MCF 10A (cell line): ENCODE results near the gene HSPA4. TPM values are rescaled to one million over a fixed set of nuclear protein-coding genes. Genes with fewer than 3 reads are reported as not detected.

Experiments used
- BruUV-seq: library from RNA; stranded (reverse); fragments of 400-500 nt; replicated peaks from 2 replicates; lab custom pipeline; 2021; lab: Mats Ljungman, UMichigan
- CTCF ChIA-PET: fragments of 300-600 bp; sonication (Branson Sonifier 250); formaldehyde crosslinking; extraction: SDS; loops from one replicate; lab custom pipeline; 2021; ENCODE audit warnings: antibody characterized with exemption, inconsistent platforms; lab: Yijun Ruan, JAX
- POLR2A ChIA-PET: fragments of 300-600, 350-650 bp; sonication (Branson Sonifier 250); formaldehyde crosslinking; extraction: SDS; loops from one replicate; lab custom pipeline; 2020; ENCODE audit warnings: antibody characterized with exemption, inconsistent platforms; lab: Yijun Ruan, JAX
- DNase-seq: peaks from one replicate; pipeline ENCODE4 v3.0.0-alpha.2; 2018; ENCODE audit not compliant: unreplicated experiment
- H3K27ac Mint-ChIP-seq: one replicate; pipeline ENCODE4 v1.8.0; 2022; ENCODE audit warnings: mild to moderate bottlenecking, low read depth, mixed read lengths; ENCODE audit not compliant: unreplicated experiment
- H3K27me3 Mint-ChIP-seq: one replicate; pipeline ENCODE4 v1.8.0; 2022; ENCODE audit warnings: mixed read lengths; ENCODE audit not compliant: insufficient read depth, unreplicated experiment
- H3K36me3 Mint-ChIP-seq: one replicate; pipeline ENCODE4 v1.8.0; 2022; ENCODE audit warnings: mild to moderate bottlenecking, moderate library complexity, mixed read lengths; ENCODE audit not compliant: insufficient read depth, unreplicated experiment
- H3K4me1 Mint-ChIP-seq: one replicate; pipeline ENCODE4 v1.8.0; 2022; ENCODE audit warnings: mixed read lengths; ENCODE audit not compliant: insufficient read depth, unreplicated experiment
- H3K4me3 Mint-ChIP-seq: one replicate; pipeline ENCODE4 v1.8.0; 2022; ENCODE audit warnings: mild to moderate bottlenecking, moderate library complexity, mixed read lengths; ENCODE audit not compliant: unreplicated experiment
- H3K9me3 Mint-ChIP-seq: one replicate; pipeline ENCODE4 v1.8.0; 2022; ENCODE audit warnings: mixed read lengths; ENCODE audit not compliant: unreplicated experiment
- intact Hi-C: fragments of 100-400 bp; cut with micrococcal nuclease; formaldehyde crosslinking; loops from 2 replicates; pipeline ENCODE4 v1.14.1; 2022
- total RNA-seq: library from RNA; stranded (reverse); gene quantifications from 2 replicates; pipeline ENCODE4 v1.2.3, GENCODE V29; 2022
- TF ChIP-seq, protein P1 (sequence below): fragments of 200-600 bp; IDR thresholded peaks from one replicate; pipeline ENCODE4 v1.8.0; 2022; ENCODE audit warnings: antibody characterized with exemption, mild to moderate bottlenecking; ENCODE audit not compliant: unreplicated experiment

The HSPA4 gene
- total RNA-seq, 1 experiment from 2014 or later = 218 TPM

DNA sequence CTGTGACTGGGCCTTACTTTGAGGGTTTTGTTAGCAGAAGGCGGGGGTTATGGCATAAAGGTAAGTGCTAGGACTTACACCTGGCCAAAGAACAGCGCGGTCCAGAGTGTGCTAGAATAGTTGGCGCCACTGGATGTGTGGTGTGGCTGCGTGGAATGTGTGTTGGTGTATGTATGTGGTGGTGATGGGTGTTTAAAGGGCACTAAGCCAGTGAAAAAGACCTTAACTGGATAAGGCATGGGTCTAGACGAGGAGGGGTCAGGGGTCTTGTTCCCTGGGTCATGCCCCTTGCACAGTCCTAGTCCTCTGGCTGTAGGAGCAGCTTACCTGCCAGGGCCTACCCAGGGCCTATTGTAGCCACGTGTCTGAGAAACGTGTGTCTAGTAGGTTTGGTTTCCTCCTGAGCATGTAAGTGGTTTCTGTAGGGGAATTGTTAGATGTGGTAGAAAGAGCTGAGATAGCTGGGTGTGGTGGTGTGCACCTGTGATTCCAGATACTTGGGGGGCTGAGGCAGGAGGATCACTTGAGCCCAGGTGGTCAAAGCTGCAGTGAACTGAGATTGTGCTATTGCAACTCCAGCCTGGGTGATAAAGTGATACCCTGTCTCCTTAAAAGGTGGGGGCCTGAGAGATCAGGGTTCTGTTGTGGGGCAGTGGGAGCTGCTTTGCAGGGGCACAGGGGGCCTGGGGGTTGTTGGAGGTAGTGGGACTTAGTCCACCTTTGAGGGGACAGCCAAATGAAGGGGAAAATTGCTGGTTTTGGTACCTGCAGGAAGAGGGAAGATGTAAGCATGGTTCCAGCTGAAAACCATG, 55.2 kb downstream of the HSPA4 start:
- Mint-ChIP-seq H3K9me3 (no peaks in the 10 kb centered on the region), H3K27ac (no peak overlapping the region), H3K4me3 (no peak overlapping the region), H3K4me1 (peaks cover 14% of the 10 kb centered on the region), H3K36me3 (peaks cover 53% of the 10 kb centered on the region), H3K27me3 (no peaks in the 10 kb centered on the region)
- intact Hi-C loops = no loop called here
- ChIA-PET POLR2A (interaction anchor here (0.7 kb wide), 1 partner anchor 164 kb away, joined by 3 read pairs; no protein-coding TSS in a partner anchor), CTCF (interaction anchor here (0.5 to 1.4 kb wide), 4 partner anchors 17 to 316 kb away, joined by 3 to 5 read pairs (median 4); no protein-coding TSS in a partner anchor)
- TF ChIP-seq, protein P1, sequence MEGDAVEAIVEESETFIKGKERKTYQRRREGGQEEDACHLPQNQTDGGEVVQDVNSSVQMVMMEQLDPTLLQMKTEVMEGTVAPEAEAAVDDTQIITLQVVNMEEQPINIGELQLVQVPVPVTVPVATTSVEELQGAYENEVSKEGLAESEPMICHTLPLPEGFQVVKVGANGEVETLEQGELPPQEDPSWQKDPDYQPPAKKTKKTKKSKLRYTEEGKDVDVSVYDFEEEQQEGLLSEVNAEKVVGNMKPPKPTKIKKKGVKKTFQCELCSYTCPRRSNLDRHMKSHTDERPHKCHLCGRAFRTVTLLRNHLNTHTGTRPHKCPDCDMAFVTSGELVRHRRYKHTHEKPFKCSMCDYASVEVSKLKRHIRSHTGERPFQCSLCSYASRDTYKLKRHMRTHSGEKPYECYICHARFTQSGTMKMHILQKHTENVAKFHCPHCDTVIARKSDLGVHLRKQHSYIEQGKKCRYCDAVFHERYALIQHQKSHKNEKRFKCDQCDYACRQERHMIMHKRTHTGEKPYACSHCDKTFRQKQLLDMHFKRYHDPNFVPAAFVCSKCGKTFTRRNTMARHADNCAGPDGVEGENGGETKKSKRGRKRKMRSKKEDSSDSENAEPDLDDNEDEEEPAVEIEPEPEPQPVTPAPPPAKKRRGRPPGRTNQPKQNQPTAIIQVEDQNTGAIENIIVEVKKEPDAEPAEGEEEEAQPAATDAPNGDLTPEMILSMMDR = no peak
- DNase-seq = no peak
- no TSS peak for BruUV-seq

DNA sequence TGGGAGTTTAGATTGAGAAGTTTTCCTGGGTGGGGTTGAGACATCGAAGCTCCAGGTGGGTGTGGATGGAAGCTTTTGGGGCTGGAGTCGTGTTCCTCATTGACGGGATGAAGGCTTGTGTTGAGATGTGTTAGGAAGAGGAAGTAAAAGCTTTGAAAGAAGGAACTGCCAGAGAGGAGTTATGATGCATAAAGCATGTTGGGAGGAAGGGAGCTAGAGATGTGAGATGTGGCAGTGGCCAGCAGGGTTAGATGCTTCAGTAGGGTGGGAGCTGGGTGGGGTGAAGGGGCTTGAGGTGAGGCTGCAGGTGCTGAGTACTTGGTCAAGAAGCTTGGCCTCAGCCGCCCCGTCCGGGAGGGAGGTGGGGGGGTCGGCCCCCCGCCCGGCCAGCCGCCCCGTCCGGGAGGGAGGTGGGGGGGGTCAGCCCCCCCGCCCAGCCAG, 56.7 kb downstream of the HSPA4 start:
- no peak overlapping the region for H3K4me3 Mint-ChIP-seq
- DNase-seq = no peak
- POLR2A ChIA-PET = interaction anchor here (0.7 to 0.8 kb wide), 2 partner anchors 180 to 540 kb away, joined by 3 read pairs; no protein-coding TSS in a partner anchor
- TF ChIP-seq, protein P1 = no peak
- no peaks in the 10 kb centered on the region for H3K27me3 Mint-ChIP-seq
- BruUV-seq = no TSS peak
- no peaks in the 10 kb centered on the region for H3K9me3 Mint-ChIP-seq
- H3K36me3 Mint-ChIP-seq = peaks cover 38% of the 10 kb centered on the region
- peaks cover 19% of the 10 kb centered on the region for H3K4me1 Mint-ChIP-seq
- intact Hi-C loops = no loop called here
- CTCF ChIA-PET = interaction anchor here (0.5 to 1.2 kb wide), 5 partner anchors 9 to 234 kb away, joined by 3 to 5 read pairs (median 3); no protein-coding TSS in a partner anchor
- no peak overlapping the region for H3K27ac Mint-ChIP-seq

DNA sequence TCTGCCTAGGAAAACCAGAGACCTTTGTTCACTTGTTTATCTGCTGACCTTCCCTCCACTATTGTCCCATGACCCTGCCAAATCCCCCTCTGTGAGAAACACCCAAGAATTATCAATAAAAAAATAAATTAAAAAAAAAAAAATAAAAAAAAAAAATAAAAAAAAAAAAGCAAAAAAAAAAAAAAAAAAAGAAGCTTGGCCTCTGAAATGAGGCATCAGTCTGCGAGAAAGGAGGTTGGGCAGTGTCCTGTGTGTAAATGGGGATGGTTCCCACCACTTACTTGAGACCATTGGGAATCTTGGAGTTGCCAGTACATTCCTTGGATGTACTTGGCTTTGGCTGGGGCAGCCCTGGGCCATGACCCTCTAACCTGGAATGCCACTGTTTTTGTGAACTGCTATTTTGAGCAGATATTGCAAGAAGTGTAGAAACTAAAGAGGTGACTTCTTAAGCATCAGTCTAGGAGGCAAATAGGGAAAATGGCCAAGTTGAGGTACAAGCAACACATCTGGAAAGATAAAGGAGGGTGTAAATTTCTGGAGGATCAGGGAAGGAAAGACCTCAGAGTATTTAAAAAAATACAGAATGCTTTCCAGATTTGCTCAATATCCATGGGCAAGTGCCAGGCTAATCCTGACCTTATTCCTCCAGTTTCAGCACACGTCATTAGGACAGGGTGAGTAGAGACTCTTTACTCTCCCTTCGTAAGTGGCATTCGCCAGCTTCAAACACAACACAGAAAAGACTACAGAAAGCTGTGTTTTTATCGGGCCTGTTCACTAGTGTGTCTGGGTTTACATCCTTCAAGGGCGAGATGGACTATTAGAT, 58.1 kb downstream of the HSPA4 start:
- BruUV-seq = no TSS peak

More for the DNA sequence above, 58.1 kb downstream of the HSPA4 start:
- TF ChIP-seq, protein P1 = no peak
- H3K36me3 Mint-ChIP-seq = peaks cover 24% of the 10 kb centered on the region
- no peaks in the 10 kb centered on the region for H3K27me3 Mint-ChIP-seq
- H3K9me3 Mint-ChIP-seq = no peaks in the 10 kb centered on the region
- POLR2A ChIA-PET = interaction anchor here (1.0 to 4.9 kb wide), 7 partner anchors 8 to 835 kb away, joined by 3 to 32 read pairs (median 4); no protein-coding TSS in a partner anchor
- intact Hi-C loops = no loop called here
- H3K27ac Mint-ChIP-seq = no peak overlapping the region
- CTCF ChIA-PET = interaction anchor here (0.8 to 6.0 kb wide), 32 partner anchors 9 to 1037 kb away, joined by 3 to 141 read pairs (median 8); no protein-coding TSS in a partner anchor
- no peak for DNase-seq
- H3K4me1 Mint-ChIP-seq = peaks cover 24% of the 10 kb centered on the region
- H3K4me3 Mint-ChIP-seq = no peak overlapping the region
